Caco-2 (cell line): Measurements from ENCODE around the gene EPM2A. TPM values are rescaled to one million over a fixed set of nuclear protein-coding genes. Genes with fewer than 3 reads are reported as not detected.

ENCODE experiments used
- BruUV-seq: library from RNA; stranded (reverse); fragments of 400-500 nt; replicated peaks from 2 replicates; lab custom pipeline; 2021; lab: Mats Ljungman, UMichigan
- CTCF ChIA-PET: fragments of 300-600 bp; sonication (Branson Sonifier 250); formaldehyde crosslinking; loops from one replicate; lab custom pipeline; 2022; ENCODE audit warnings: antibody characterized with exemption; lab: Charles Lee
- POLR2A ChIA-PET: fragments of 300-600 bp; sonication (Branson Sonifier 250); formaldehyde crosslinking; loops from one replicate; lab custom pipeline; 2022; ENCODE audit warnings: antibody characterized with exemption; lab: Charles Lee
- DNase-seq, 2 experiments: peaks; one replicate each; pipeline versions ENCODE4 v3.0.0 to v3.0.0-alpha.2; 2020 to 2022
- H3K27me3 ChIP-seq: replicated peaks from 2 replicates; pipeline ENCODE4 v1.6.0; 2011; ENCODE audit warnings: low read length; ENCODE audit not compliant: control insufficient read depth, insufficient read depth
- H3K36me3 ChIP-seq: 2 replicates; pipeline ENCODE4 v1.5.1; 2011; ENCODE audit warnings: low read length; ENCODE audit not compliant: control insufficient read depth, insufficient read depth
- H3K4me1 ChIP-seq: fragments of 250-450 bp; sonication (Bioruptor Pico); 2 replicates; pipeline ENCODE4 v1.5.1; 2020; ENCODE audit warnings: mild to moderate bottlenecking
- H3K4me3 ChIP-seq: 2 replicates; pipeline ENCODE4 v1.5.1; 2011; ENCODE audit warnings: low read depth, mild to moderate bottlenecking, control low read depth, low read length
- H3K9me3 ChIP-seq: fragments of 250-450 bp; sonication (Bioruptor Pico); 2 replicates; pipeline ENCODE4 v1.5.1; 2020; ENCODE audit warnings: mild to moderate bottlenecking, moderate library complexity
- H3K27ac Mint-ChIP-seq: one replicate; pipeline ENCODE4 v1.8.0; 2022; ENCODE audit warnings: mixed read lengths; ENCODE audit not compliant: unreplicated experiment
- H3K27me3 Mint-ChIP-seq: one replicate; pipeline ENCODE4 v1.8.0; 2022; ENCODE audit warnings: mixed read lengths; ENCODE audit not compliant: insufficient read depth, unreplicated experiment
- H3K36me3 Mint-ChIP-seq: one replicate; pipeline ENCODE4 v1.8.0; 2022; ENCODE audit warnings: mild to moderate bottlenecking, mixed read lengths; ENCODE audit not compliant: insufficient read depth, unreplicated experiment
- H3K4me1 Mint-ChIP-seq: one replicate; pipeline ENCODE4 v1.8.0; 2022; ENCODE audit warnings: low read depth, mixed read lengths; ENCODE audit not compliant: unreplicated experiment
- H3K4me3 Mint-ChIP-seq: one replicate; pipeline ENCODE4 v1.8.0; 2022; ENCODE audit warnings: mild to moderate bottlenecking, moderate library complexity, mixed read lengths; ENCODE audit not compliant: unreplicated experiment
- H3K9me3 Mint-ChIP-seq: one replicate; pipeline ENCODE4 v1.8.0; 2022; ENCODE audit warnings: mixed read lengths; ENCODE audit not compliant: unreplicated experiment
- CTCF ChIP-seq, 2 experiments: fragments of 200-600 bp in 1 of 2; IDR thresholded peaks; 1 replicate in 1 of 2; 2 replicates in 1 of 2; pipeline versions ENCODE4 v1.5.1 to v1.8.0; 2011 to 2022; ENCODE audit warnings: antibody characterized with exemption in 1 of 2, control low read depth in 1 of 2, inconsistent platforms in 1 of 2, low read depth in 1 of 2, low read length in 1 of 2, mild to moderate bottlenecking in 1 of 2, moderate library complexity in 1 of 2; ENCODE audit not compliant: insufficient read depth in 1 of 2, severe bottlenecking in 1 of 2, unreplicated experiment in 1 of 2
- intact Hi-C: fragments of 100-400 bp; cut with micrococcal nuclease; formaldehyde crosslinking; loops from one replicate; pipeline ENCODE4 v1.10.0; 2022; ENCODE audit not compliant: unreplicated experiment
- total RNA-seq: library from RNA; stranded (reverse); gene quantifications from 2 replicates; pipeline ENCODE4 v1.2.3, GENCODE V29; 2022

EPM2A gene
- total RNA-seq, 1 experiment from 2014 or later, result 6.9 TPM

DNA sequence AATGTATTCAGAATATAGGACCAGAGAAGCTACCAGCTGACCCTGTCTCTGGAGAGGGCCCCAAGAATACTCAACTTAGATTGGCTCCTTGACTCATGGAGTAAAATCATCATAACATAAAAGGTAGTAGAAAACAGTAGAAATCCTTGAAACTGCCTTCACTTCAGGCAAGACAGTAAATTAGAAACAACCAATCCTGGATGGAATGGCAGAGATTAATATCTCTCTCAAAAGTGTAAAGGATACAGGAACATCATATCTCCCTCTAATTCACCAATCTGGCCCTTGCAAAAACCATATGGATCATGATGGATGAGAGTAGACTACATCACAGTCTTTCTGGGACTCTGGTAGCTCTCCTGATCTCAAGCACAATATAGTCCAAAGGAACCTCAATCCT, 20.4 kb upstream of the EPM2A start:
- no TSS peak for BruUV-seq
- ChIA-PET CTCF (no interaction called here), POLR2A (no interaction called here)
- no peaks in the 10 kb centered on the region for H3K36me3 ChIP-seq
- H3K36me3 Mint-ChIP-seq, result no peaks in the 10 kb centered on the region
- no peak overlapping the region for H3K4me3 Mint-ChIP-seq
- no peaks in the 10 kb centered on the region for H3K27me3 Mint-ChIP-seq
- no peaks in the 10 kb centered on the region for H3K4me1 ChIP-seq
- no peaks in the 10 kb centered on the region for H3K9me3 Mint-ChIP-seq
- DNase-seq, result no peak
- H3K9me3 ChIP-seq, result no peaks in the 10 kb centered on the region
- H3K4me3 ChIP-seq, result no peak overlapping the region
- no peak for TF ChIP-seq CTCF (IDR thresholded peaks at IDR 0.05; ENCODE audit: insufficient read depth in 1 of 2, low read depth in 1 of 2, low read length in 1 of 2, severe bottlenecking in 1 of 2, unreplicated experiment in 1 of 2)
- H3K4me1 Mint-ChIP-seq, result no peaks in the 10 kb centered on the region
- H3K27ac Mint-ChIP-seq, result no peak overlapping the region
- no peaks in the 10 kb centered on the region for H3K27me3 ChIP-seq
- intact Hi-C loops, result no loop called here

GRCh38 chr6:145752638-145753037, 17.3 kb upstream of the EPM2A start:
- CTCF ChIA-PET, result no interaction called here
- no peaks in the 10 kb centered on the region for H3K27me3 Mint-ChIP-seq
- POLR2A ChIA-PET, result interaction anchor here (1.1 kb wide), 1 partner anchor 18 kb away, joined by 4 read pairs; no protein-coding TSS in a partner anchor
- intact Hi-C loops, result no loop called here
- Histone ChIP-seq H3K36me3 (no peaks in the 10 kb centered on the region), H3K4me3 (no peak overlapping the region), H3K4me1 (peaks cover 7% of the 10 kb centered on the region), H3K27me3 (no peaks in the 10 kb centered on the region), H3K9me3 (peaks cover 11% of the 10 kb centered on the region)
- H3K4me1 Mint-ChIP-seq, result peaks cover 7% of the 10 kb centered on the region
- no TSS peak for BruUV-seq
- no peaks in the 10 kb centered on the region for H3K9me3 Mint-ChIP-seq
- no peak for DNase-seq
- no peak overlapping the region for H3K4me3 Mint-ChIP-seq
- H3K36me3 Mint-ChIP-seq, result no peaks in the 10 kb centered on the region
- TF ChIP-seq CTCF (IDR thresholded peaks at IDR 0.05; ENCODE audit: insufficient read depth in 1 of 2, low read depth in 1 of 2, low read length in 1 of 2, severe bottlenecking in 1 of 2, unreplicated experiment in 1 of 2), result no peak
- no peak overlapping the region for H3K27ac Mint-ChIP-seq

GRCh38 chr6:145749632-145750031, 14.3 kb upstream of the EPM2A start:
- Mint-ChIP-seq H3K27ac (no peak overlapping the region), H3K9me3 (no peaks in the 10 kb centered on the region), H3K27me3 (no peaks in the 10 kb centered on the region), H3K4me1 (peaks cover 7% of the 10 kb centered on the region), H3K4me3 (no peak overlapping the region), H3K36me3 (no peaks in the 10 kb centered on the region)
- Histone ChIP-seq H3K27me3 (no peaks in the 10 kb centered on the region), H3K9me3 (peaks cover 12% of the 10 kb centered on the region), H3K4me1 (peaks cover 7% of the 10 kb centered on the region), H3K4me3 (no peak overlapping the region), H3K36me3 (no peaks in the 10 kb centered on the region)
- POLR2A ChIA-PET, result no interaction called here
- intact Hi-C loops, result no loop called here
- no peak for TF ChIP-seq CTCF (IDR thresholded peaks at IDR 0.05; ENCODE audit: insufficient read depth in 1 of 2, low read depth in 1 of 2, low read length in 1 of 2, severe bottlenecking in 1 of 2, unreplicated experiment in 1 of 2)
- no TSS peak for BruUV-seq
- CTCF ChIA-PET, result no interaction called here
- no peak for DNase-seq
